NCI-H1105 (cell line): ENCODE data around the gene TCERG1L.

Experiments used
- DNase-seq: peaks from one replicate; lab custom pipeline; 2025; lab: John Stamatoyannopoulos, UW

Gene TCERG1L

GRCh38 chr10:131270461-131271190, 40.9 kb downstream of the TCERG1L start:
- no peak for DNase-seq

- DNase-seq = no peak
Measured at GRCh38 chr10:131269776-131270460, 41.6 kb downstream of the TCERG1L start.

- no peak for DNase-seq
Measured at GRCh38 chr10:131267814-131268095, 43.8 kb downstream of the TCERG1L start.

GRCh38 chr10:131266936-131267813, 44.3 kb downstream of the TCERG1L start:
- DNase-seq = no peak

- DNase-seq = no peak
Measured at GRCh38 chr10:131264110-131264788, 47.3 kb downstream of the TCERG1L start.

GRCh38 chr10:131261890-131262475, 49.5 kb downstream of the TCERG1L start:
- DNase-seq = no peak

GRCh38 chr10:131260452-131261211, 50.9 kb downstream of the TCERG1L start:
- DNase-seq = no peak

- DNase-seq = no peak
Measured at GRCh38 chr10:131260031-131260430, 51.5 kb downstream of the TCERG1L start.

- DNase-seq = no peak
Measured at GRCh38 chr10:131259535-131259934, 52.0 kb downstream of the TCERG1L start.

- no peak for DNase-seq
Measured at GRCh38 chr10:131258256-131258655, 53.3 kb downstream of the TCERG1L start.

GRCh38 chr10:131257027-131257426, 54.5 kb downstream of the TCERG1L start:
- no peak for DNase-seq

- no peak for DNase-seq
Measured at GRCh38 chr10:131254859-131255252, 56.7 kb downstream of the TCERG1L start.

GRCh38 chr10:131253931-131254858, 57.3 kb downstream of the TCERG1L start:
- no peak for DNase-seq

GRCh38 chr10:131252567-131253276, 58.8 kb downstream of the TCERG1L start:
- no peak for DNase-seq

GRCh38 chr10:131251146-131251541, 60.4 kb downstream of the TCERG1L start:
- no peak for DNase-seq

- DNase-seq = no peak
Measured at GRCh38 chr10:131250454-131251145, 60.9 kb downstream of the TCERG1L start.

- DNase-seq = no peak
Measured at GRCh38 chr10:131249955-131250344, 61.6 kb downstream of the TCERG1L start.

GRCh38 chr10:131249238-131249954, 62.1 kb downstream of the TCERG1L start:
- DNase-seq = no peak
